Gastrocnemius medialis (tissue), 4 donors: Measurements from ENCODE around the gene SORBS1.

ENCODE experiments used
- CTCF ChIP-seq, 5 experiments: fragments of 450-650 bp in 3 of 5; fragments of 200-600 bp in 2 of 5; sonication (generic) in 2 of 5; IDR thresholded peaks in 4 of 5; conservative IDR thresholded peaks in 1 of 5; 1 replicate in 4 of 5; 2 replicates in 1 of 5; pipeline ENCODE4 v1.5.1; 2016 to 2019; ENCODE audit warnings: antibody characterized with exemption in 5 of 5, mild to moderate bottlenecking in 3 of 5, moderate library complexity in 3 of 5
- POLR2A ChIP-seq, 2 donors: fragments of 450-650 bp; IDR thresholded peaks; one replicate each; pipeline ENCODE4 v1.6.1; 2017; ENCODE audit warnings: antibody characterized with exemption in 2 of 2, mild to moderate bottlenecking in 2 of 2, moderate library complexity in 2 of 2

DNA sequence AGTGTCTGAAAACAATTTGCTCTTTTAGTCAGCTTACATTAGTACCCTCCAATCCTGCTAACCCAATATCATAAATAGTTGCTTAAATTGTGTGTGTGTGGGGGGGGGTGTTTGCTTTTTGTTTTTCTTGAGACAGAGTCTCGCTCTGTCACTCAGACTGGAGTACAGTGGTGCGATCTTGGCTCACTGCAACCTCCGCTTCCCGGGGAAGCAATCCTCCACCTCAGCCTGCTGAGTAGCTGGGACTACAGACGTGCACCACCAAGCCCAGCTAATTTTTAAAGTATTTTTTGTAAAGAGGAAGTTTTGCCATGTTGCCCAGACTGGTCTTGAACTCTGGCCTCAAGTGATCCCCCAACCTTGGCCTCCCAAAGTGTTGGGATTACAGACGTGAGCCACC lies 196.8 kb downstream of the SORBS1 start:
- no peak for TF ChIP-seq POLR2A (IDR thresholded peaks at IDR 0.05)
- TF ChIP-seq CTCF (IDR thresholded peaks at IDR 0.05 in 4 of 5, conservative IDR thresholded peaks at IDR 0.05 in 1 of 5): no peak
